Suprapubic skin (tissue), 4 donors: ENCODE data around the gene DR1.

ENCODE experiments used
- CTCF ChIP-seq, 2 donors: fragments of 200-600 bp in 1 of 2; fragments of 450-650 bp in 1 of 2; sonication (generic) in 1 of 2; IDR thresholded peaks; one replicate each; pipeline ENCODE4 v1.5.1; 2016 to 2019; ENCODE audit warnings: antibody characterized with exemption in 2 of 2, mild to moderate bottlenecking in 1 of 2, moderate library complexity in 1 of 2
- POLR2A ChIP-seq, 2 donors: fragments of 450-650 bp; IDR thresholded peaks; one replicate each; pipeline ENCODE4 v1.6.1; 2017; ENCODE audit warnings: antibody characterized with exemption in 2 of 2, mild to moderate bottlenecking in 2 of 2, moderate library complexity in 2 of 2
- POLR2AphosphoS5 ChIP-seq, 3 donors: sonication (generic); formaldehyde crosslinking; IDR thresholded peaks; one replicate each; pipeline ENCODE4 v1.6.1; 2017; ENCODE audit warnings: antibody characterized with exemption in 3 of 3

- TF ChIP-seq CTCF (IDR thresholded peaks at IDR 0.05): no peak
- no peak for TF ChIP-seq POLR2A (IDR thresholded peaks at IDR 0.05)
- no peak for TF ChIP-seq POLR2AphosphoS5 (IDR thresholded peaks at IDR 0.05)
These were observed 7.6 kb downstream of the DR1 start for GRCh38 chr1:93353286-93353685.
